ENCODE results near the gene RBMS1.

Gene RBMS1

GRCh38 chr2:160222546-160223283, 270.9 kb downstream of the RBMS1 start:
- H3K4me1 ChIP-seq: peaks cover 0 to 35% (median 13%) of the 10 kb centered on the region in 4 donors
- no peaks in the 10 kb centered on the region for H3K9me3 ChIP-seq
- intact Hi-C loops (cut with DNase I; ENCODE audit: low total_unique reads): no loop called here
- no peak overlapping the region for H3K4me3 ChIP-seq
- no peak overlapping the region for H3K27ac ChIP-seq
- no peaks in the 10 kb centered on the region for H3K27me3 ChIP-seq
- DNase-seq: no peak
- TF ChIP-seq, protein P1, sequence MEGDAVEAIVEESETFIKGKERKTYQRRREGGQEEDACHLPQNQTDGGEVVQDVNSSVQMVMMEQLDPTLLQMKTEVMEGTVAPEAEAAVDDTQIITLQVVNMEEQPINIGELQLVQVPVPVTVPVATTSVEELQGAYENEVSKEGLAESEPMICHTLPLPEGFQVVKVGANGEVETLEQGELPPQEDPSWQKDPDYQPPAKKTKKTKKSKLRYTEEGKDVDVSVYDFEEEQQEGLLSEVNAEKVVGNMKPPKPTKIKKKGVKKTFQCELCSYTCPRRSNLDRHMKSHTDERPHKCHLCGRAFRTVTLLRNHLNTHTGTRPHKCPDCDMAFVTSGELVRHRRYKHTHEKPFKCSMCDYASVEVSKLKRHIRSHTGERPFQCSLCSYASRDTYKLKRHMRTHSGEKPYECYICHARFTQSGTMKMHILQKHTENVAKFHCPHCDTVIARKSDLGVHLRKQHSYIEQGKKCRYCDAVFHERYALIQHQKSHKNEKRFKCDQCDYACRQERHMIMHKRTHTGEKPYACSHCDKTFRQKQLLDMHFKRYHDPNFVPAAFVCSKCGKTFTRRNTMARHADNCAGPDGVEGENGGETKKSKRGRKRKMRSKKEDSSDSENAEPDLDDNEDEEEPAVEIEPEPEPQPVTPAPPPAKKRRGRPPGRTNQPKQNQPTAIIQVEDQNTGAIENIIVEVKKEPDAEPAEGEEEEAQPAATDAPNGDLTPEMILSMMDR (IDR thresholded peaks at IDR 0.05): no peak
- no peaks in the 10 kb centered on the region for H3K36me3 ChIP-seq

All from tibial artery (tissue), 4 donors.